Measurements from ENCODE around the gene PCBP2. TPM values are rescaled to one million over a fixed set of nuclear protein-coding genes. Genes with fewer than 3 reads are reported as not detected.

The PCBP2 gene
- total and polyA plus RNA-seq, 10 of the 15 experiments (the other 5 are each of a cell fraction or from before 2014, with no cell fraction given), result 109 to 803 (median 327) TPM

DNA sequence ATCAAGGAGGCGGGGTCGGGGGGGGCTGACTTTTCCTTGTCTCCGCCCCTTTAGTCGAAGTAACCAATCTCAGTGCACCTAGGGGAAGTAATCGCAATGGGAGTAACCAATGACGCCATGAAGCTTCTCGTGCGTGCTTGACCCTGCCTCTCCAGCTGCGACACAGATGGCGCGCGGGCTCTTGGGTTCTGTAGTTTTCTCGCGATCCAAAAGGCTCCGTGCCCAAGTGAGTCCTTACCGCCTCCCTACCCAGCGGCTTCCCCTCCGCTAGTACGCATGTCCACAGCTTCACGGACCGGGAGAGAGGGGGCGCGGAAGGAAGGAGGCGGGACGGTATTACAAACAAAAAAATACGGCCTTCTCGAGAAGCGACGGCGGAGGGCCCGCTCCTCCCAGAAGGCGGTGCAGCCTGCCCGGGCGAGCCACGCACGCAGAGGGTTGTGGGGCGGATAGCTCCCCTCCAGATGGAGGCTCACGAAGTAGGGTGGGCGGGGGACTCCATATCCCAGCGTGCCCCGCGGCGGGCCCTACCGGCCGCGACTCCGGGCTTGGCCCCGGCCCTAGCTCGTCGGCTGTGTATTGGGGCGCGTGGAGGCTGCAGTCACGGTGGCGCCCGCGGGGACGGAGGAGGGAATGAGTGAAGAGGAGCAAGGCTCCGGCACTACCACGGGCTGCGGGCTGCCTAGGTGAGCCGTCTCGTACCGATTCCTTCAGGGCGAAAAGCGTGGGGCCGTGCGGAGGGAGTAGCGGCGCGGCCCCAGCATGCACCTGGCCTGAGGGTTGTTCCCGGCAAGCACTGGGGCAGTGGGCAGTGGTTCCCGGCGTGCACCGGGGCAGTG, 49.1 kb downstream of the PCBP2 start, which contains the start of gene TARBP2 (continued):
- TF ChIP-seq, protein P1, sequence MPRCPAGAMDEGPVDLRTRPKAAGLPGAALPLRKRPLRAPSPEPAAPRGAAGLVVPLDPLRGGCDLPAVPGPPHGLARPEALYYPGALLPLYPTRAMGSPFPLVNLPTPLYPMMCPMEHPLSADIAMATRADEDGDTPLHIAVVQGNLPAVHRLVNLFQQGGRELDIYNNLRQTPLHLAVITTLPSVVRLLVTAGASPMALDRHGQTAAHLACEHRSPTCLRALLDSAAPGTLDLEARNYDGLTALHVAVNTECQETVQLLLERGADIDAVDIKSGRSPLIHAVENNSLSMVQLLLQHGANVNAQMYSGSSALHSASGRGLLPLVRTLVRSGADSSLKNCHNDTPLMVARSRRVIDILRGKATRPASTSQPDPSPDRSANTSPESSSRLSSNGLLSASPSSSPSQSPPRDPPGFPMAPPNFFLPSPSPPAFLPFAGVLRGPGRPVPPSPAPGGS (IDR thresholded peaks at IDR 0.05; ENCODE audit: borderline replicate concordance, insufficient read depth, low read depth, low read length, poor library complexity, severe bottlenecking), result no peak
- TF ChIP-seq, protein P2, sequence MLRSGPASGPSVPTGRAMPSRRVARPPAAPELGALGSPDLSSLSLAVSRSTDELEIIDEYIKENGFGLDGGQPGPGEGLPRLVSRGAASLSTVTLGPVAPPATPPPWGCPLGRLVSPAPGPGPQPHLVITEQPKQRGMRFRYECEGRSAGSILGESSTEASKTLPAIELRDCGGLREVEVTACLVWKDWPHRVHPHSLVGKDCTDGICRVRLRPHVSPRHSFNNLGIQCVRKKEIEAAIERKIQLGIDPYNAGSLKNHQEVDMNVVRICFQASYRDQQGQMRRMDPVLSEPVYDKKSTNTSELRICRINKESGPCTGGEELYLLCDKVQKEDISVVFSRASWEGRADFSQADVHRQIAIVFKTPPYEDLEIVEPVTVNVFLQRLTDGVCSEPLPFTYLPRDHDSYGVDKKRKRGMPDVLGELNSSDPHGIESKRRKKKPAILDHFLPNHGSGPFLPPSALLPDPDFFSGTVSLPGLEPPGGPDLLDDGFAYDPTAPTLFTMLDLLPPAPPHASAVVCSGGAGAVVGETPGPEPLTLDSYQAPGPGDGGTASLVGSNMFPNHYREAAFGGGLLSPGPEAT (IDR thresholded peaks at IDR 0.05; ENCODE audit: low read depth), result peak; percentile 76; the same call in 1 of the 2 replicates
- TF ChIP-seq SP1 (IDR thresholded peaks at IDR 0.05; ENCODE audit: low read depth, low read length) (peak; percentile 94), ETV6 (conservative IDR thresholded peaks at IDR 0.05 in 1 of 2, IDR thresholded peaks at IDR 0.05 in 1 of 2; ENCODE audit: borderline replicate concordance in 1 of 2, low read depth in 1 of 2) (no peak), SPI1 (IDR thresholded peaks at IDR 0.05; ENCODE audit: borderline replicate concordance, insufficient read depth, low read depth, low read length) (no peak), NFYB (IDR thresholded peaks at IDR 0.05; ENCODE audit: insufficient read depth, low read depth, low read length) (peak; percentile 84), CREM (IDR thresholded peaks at IDR 0.05; ENCODE audit: low read depth) (peak; percentile 93), STAT1 (conservative IDR thresholded peaks at IDR 0.05) (peak; percentile 41; the same call in 1 of the 2 replicates), MEF2B (IDR thresholded peaks at IDR 0.05; ENCODE audit: partially characterized antibody, poor library complexity, severe bottlenecking) (peak; percentile 56), RELA (IDR thresholded peaks at IDR 0.05; ENCODE audit: borderline replicate concordance, partially characterized antibody) (peak; percentile 60), TBL1XR1 (IDR thresholded peaks at IDR 0.05; ENCODE audit: low read depth, low read length) (no peak), SUZ12 (IDR thresholded peaks at IDR 0.05; ENCODE audit: unreplicated experiment) (no peak)
- TF ChIP-seq, protein P3, sequence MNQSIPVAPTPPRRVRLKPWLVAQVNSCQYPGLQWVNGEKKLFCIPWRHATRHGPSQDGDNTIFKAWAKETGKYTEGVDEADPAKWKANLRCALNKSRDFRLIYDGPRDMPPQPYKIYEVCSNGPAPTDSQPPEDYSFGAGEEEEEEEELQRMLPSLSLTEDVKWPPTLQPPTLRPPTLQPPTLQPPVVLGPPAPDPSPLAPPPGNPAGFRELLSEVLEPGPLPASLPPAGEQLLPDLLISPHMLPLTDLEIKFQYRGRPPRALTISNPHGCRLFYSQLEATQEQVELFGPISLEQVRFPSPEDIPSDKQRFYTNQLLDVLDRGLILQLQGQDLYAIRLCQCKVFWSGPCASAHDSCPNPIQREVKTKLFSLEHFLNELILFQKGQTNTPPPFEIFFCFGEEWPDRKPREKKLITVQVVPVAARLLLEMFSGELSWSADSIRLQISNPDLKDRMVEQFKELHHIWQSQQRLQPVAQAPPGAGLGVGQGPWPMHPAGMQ (IDR thresholded peaks at IDR 0.05; ENCODE audit: borderline replicate concordance), result no peak
- TF ChIP-seq, protein P4, sequence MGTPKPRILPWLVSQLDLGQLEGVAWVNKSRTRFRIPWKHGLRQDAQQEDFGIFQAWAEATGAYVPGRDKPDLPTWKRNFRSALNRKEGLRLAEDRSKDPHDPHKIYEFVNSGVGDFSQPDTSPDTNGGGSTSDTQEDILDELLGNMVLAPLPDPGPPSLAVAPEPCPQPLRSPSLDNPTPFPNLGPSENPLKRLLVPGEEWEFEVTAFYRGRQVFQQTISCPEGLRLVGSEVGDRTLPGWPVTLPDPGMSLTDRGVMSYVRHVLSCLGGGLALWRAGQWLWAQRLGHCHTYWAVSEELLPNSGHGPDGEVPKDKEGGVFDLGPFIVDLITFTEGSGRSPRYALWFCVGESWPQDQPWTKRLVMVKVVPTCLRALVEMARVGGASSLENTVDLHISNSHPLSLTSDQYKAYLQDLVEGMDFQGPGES (IDR thresholded peaks at IDR 0.05), result peak; percentile 49
- TF ChIP-seq, protein P5, sequence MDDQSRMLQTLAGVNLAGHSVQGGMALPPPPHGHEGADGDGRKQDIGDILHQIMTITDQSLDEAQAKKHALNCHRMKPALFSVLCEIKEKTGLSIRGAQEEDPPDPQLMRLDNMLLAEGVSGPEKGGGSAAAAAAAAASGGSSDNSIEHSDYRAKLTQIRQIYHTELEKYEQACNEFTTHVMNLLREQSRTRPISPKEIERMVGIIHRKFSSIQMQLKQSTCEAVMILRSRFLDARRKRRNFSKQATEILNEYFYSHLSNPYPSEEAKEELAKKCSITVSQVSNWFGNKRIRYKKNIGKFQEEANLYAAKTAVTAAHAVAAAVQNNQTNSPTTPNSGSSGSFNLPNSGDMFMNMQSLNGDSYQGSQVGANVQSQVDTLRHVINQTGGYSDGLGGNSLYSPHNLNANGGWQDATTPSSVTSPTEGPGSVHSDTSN (IDR thresholded peaks at IDR 0.05; ENCODE audit: insufficient replicate concordance, low read depth, low read length), result peak; percentile 14
- TF ChIP-seq, protein P6, sequence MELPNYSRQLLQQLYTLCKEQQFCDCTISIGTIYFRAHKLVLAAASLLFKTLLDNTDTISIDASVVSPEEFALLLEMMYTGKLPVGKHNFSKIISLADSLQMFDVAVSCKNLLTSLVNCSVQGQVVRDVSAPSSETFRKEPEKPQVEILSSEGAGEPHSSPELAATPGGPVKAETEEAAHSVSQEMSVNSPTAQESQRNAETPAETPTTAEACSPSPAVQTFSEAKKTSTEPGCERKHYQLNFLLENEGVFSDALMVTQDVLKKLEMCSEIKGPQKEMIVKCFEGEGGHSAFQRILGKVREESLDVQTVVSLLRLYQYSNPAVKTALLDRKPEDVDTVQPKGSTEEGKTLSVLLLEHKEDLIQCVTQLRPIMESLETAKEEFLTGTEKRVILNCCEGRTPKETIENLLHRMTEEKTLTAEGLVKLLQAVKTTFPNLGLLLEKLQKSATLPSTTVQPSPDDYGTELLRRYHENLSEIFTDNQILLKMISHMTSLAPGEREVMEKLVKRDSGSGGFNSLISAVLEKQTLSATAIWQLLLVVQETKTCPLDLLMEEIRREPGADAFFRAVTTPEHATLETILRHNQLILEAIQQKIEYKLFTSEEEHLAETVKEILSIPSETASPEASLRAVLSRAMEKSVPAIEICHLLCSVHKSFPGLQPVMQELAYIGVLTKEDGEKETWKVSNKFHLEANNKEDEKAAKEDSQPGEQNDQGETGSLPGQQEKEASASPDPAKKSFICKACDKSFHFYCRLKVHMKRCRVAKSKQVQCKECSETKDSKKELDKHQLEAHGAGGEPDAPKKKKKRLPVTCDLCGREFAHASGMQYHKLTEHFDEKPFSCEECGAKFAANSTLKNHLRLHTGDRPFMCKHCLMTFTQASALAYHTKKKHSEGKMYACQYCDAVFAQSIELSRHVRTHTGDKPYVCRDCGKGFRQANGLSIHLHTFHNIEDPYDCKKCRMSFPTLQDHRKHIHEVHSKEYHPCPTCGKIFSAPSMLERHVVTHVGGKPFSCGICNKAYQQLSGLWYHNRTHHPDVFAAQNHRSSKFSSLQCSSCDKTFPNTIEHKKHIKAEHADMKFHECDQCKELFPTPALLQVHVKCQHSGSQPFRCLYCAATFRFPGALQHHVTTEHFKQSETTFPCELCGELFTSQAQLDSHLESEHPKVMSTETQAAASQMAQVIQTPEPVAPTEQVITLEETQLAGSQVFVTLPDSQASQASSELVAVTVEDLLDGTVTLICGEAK (IDR thresholded peaks at IDR 0.05; ENCODE audit: borderline replicate concordance), result peak; percentile 45; the same call in 1 of the 2 replicates

Data from GM12878 (cell line).